GM04503 (cell line): Measurements from ENCODE around the gene PKD2.
"Not testable (repeated sequence)": the region's sequence is repeated elsewhere in the genome, so short reads cannot be mapped to it uniquely, and the experiment has no call there.

ENCODE experiments used
- DNase-seq: peaks from one replicate; pipeline ENCODE4 v3.0.0-alpha.2; 2012; ENCODE audit warnings: low read depth

Gene PKD2

DNA sequence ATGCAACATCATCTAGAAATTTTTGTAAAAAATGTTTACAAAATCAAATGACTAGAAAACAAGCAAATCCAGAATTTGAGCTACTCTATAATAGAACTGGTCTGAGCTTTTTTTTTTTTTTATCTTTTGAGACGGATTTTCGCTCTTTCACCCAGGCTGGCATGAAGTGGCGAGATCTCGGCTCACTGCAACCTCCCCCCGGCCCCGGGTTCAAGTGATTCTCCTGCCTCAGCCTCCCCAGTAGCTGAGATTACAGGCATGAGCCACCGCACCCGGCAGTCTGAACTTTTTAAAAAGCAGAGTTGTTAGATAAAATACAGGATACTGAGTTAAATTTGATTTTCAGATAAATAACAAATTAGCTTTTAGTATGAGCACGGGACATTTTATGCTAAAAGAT is 20.9 kb upstream of the PKD2 start:
- DNase-seq, result no peak

DNA sequence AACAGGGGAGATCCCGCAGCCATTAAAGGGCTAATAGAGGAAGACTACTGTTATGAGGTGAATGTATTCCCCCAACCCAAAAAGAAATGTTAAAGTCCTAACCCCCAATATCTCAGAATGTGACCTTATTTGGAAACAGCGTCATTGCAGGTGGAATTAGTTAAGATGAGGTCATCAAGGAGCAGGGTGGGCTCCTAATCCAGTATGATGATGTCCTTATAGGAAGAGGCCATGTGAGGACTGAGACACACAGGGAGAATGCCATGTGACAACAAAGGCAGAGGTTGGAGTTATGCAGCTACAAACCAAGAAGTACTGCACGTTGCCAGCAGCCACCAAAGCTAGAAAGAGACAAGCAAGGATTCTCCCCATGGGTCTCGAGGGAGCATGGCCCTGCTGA is 17.7 kb upstream of the PKD2 start:
- no peak for DNase-seq

- no peak for DNase-seq
These were observed 12.0 kb upstream of the PKD2 start for GRCh38 chr4:87995435-87995834.

GRCh38 chr4:87999191-87999691 is 8.2 kb upstream of the PKD2 start:
- DNase-seq, result not testable (repeated sequence)

DNA sequence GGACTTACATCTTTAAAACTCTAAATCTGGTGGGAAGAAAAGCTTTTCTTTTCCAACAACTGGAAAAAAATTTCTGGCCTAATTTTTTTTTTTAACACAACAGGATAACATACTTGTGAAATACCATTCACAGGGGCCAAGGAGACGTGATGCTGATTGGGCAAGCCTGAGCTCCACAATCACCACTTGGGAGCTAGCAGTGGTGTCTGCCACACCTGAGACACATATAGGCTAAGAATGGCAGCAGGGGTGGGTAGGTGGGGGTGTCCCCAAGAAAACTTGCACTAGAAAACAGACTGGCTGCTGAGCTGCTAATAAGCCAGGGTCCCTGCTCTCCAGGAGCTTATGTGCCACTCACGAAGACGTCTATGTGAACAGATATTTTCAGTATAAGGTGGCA is 5.6 kb upstream of the PKD2 start:
- no peak for DNase-seq

GRCh38 chr4:88002786-88003185 is 4.6 kb upstream of the PKD2 start:
- peak; percentile 82 for DNase-seq

DNA sequence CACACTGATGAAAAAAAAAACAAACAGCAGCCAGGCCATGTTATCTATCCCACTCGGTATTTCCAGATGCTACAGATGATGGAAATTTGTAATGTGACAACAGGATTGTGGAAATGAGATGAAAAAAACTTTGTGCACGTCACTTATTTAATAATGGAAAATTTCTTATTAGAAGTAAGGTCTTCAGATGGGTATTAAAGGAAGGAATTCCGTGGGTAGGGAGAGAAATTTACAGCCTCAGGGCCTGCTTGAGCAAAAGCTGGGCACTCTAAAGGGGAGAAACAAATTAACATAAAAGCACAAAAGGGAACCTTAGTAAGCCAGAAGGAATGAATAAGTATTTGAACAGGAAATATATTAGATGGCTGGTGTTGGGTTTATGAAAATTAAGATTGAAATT is 4.2 kb upstream of the PKD2 start:
- DNase-seq, result no peak

GRCh38 chr4:88005076-88005475 is 2.4 kb upstream of the PKD2 start:
- peak; percentile 96 for DNase-seq

GRCh38 chr4:88005946-88006345 is 1.5 kb upstream of the PKD2 start:
- DNase-seq, result no peak

DNA sequence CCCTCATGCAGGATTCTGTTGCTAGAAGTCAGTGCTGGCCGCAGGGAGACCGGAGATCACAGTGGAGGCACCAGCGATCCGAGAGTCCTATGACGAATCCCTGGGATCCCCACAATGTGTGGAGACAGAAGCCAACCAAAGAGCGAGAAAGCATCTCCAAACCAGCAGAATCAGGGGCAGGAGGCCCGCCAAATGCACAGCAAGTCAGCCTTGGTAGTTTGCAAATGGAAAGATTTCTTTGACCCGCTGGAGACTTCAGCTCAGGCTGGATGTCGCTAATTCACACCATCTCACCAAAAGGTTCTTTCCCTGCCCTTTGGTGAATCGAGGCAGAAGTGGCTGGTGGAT is 505 bp upstream of the PKD2 start:
- DNase-seq, result no peak

DNA sequence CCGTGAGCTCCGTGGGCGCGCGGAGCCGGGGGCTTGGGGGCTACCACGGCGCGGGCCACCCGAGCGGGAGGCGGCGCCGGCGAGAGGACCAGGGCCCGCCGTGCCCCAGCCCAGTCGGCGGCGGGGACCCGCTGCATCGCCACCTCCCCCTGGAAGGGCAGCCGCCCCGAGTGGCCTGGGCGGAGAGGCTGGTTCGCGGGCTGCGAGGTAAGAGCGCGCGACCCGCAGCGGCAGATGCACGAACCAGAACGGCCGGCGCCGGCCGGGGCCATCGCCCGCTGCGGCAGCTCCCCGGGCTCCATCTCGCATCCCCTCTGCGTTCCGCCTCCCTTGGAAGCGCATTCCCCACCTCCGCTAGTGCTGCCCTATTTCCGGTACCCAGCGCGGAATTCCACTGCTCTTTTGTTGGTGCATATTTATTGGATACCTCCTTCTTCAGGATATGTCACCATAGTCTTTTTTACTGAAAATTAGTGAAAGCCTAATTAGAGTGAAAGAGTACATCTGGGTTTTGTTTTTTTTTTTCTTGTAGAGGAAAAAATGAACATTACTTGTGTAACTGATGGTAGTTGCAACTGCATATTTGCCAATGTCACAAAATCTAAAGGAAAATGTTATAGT is 797 bp downstream of the PKD2 start:
- DNase-seq, result no peak

DNA sequence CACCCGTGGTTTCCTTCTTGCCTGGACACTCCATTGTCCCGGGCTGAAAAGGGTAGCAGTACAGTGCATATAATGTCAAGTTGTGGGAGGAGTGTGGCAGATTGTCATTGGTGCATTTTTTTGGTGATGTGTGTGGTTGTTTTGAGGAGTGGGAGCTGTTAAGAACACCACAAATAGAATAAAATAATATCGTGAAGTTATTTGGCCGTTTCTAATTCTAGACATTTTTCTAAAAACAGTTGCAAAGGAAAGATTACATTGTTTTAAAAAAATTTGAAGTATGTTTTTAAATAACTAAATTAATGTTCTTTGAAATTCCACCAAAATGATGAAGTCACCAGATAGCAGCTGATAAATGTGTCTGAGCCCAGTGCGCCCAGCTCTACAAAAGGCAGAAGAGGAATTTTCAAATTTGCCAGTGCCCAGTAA is 1.3 kb downstream of the PKD2 start:
- DNase-seq, result no peak

DNA sequence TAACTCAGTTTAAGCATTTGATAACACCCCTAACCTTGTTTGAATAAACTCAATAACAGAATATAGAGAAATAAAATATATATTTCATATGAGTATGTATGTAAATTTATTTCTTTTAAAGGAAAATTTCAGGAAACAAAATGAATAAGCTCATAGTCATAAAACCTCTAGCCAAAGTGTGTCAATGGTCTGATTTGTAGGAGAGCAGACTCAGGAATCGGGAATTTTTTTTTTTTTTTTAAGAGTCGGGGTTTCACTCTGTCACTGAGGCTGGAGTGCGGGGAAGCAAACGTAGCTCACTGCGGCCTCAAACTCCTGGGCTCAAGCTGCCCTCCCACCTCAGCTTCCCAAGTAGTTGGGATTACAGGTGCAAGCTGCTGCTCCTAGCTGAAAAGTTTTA is 2.4 kb downstream of the PKD2 start:
- no peak for DNase-seq

GRCh38 chr4:88010966-88011365 is 3.5 kb downstream of the PKD2 start:
- no peak for DNase-seq

DNA sequence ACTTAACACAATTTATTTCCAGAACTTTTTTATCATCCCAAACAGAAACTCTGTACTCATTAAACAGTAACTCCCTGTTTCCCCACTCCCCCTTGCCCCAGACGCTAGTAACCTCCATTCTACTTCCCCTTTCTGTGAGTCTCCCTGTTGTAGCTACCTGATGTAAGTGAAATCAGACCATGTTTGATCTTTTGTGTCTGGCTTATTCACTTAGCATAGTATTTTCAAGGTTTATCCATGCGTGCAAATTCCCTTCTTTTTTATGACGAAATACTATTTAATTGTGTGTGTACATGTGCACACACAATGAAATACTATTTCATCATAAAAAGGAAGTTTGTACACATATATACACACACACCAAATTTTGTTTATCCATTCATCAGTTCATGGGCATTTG is 5.2 kb downstream of the PKD2 start:
- DNase-seq, result no peak

GRCh38 chr4:88014386-88014905 is 7.0 kb downstream of the PKD2 start:
- DNase-seq, result no peak

DNA sequence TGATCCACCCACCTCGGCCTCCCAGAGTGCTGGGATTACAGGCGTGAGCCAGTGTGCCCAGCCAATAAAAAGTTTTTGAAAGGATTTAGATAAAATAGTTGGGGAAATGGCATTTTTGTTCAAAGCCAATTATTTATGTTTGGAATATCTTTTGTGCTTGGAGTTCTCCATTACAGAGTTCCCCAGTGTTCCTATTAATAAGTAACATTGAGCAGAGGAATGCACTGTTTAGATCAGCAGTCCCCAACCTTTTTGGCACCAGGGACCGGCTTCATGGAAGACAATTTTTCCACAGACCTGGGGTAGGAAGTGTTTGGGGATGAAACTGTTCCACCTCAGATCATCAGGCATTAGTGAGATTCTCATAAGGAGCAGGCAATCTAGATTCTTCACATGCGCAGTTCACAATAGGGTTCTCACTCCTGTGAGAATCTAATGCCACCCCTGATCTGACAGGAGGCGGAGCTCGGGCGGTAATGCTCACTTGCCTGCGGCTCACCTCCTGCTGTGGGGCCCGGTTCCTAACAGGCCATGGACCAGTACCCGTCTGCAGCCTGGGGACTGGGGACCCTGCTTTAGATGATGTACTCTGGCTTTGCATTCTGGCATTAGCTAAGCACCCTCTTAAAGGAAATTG is 8.3 kb downstream of the PKD2 start:
- no peak for DNase-seq

DNA sequence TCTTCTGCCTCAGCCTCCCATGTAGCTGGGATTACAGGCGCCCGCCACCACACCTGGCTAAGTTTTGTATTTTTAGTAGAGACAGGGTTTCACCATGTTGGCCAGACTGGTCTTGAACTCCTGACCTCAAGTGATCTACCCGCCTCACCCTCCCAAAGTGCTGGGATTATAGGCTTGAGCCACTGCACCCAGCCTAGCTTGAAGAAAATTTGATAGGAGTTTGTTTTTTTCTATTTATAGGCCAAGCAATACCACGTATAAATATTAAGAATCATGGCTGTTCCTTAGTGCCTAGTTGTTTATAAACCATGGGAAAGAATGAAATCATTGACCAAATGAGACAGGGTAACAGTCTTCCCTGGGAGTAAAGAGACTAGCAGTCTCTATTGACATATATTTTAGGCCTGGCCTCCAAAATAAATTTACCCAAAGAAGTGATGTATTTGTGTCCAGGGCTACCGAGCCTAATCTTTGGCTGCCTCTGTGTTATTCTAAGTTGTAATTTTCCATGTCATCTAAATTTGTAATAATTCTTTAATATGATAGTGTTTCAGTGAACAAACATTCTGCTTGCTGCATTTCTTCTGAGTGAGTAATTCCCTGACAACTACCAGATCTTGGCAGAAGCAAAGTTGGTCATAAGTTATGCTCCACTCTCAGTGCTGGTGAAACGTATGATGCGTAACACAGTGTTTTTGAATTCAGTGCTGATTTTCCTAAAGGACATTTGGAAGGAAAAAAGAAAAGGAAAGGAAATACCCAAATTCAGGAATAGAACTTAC is 10.3 kb downstream of the PKD2 start:
- DNase-seq, result peak; percentile 97

GRCh38 chr4:88018466-88018865 is 11.0 kb downstream of the PKD2 start:
- DNase-seq, result no peak

DNA sequence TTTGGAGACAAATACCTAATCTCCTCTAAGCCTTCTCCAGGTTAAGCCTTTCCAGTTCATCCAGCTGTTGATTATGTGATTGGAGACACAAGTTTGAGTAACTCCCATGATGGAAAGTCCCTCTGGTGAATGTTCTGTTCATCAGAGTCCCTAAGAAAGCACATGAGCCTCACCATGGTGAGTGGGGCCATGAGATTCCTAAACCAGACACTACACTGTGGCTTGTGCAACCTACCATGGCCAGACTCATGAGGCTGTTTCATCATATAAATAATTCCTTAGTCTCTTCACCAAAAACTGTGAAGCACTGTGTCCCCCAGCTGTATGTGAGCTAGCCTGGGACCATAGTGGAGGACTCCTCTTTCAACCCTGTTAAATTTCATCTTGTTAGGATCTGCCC is 14.4 kb downstream of the PKD2 start:
- no peak for DNase-seq

DNA sequence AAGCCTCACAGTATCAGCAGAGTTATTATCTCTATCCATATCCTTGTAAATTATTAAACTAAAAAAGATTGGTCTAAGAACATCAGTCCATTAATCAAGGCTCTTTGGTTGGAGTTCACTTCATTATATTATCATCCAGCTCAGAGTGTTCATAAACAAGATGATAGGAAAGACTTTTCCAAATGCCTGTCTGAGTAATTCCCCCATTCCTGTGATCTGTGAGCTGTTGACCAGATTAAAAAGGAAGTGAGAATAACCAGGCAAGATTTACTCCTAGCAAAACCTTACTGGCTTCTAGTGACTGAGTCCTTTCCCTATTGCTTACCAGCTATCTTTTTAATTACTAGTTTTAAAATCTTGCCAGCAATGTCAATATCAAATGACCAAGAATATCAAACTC is 14.9 kb downstream of the PKD2 start:
- DNase-seq, result no peak

- DNase-seq, result not testable (repeated sequence)
These were observed 18.6 kb downstream of the PKD2 start for GRCh38 chr4:88025868-88026661.
